Muscle of back (tissue), 13 donors: Measurements from ENCODE around the gene ANO10. TPM values are rescaled to one million over a fixed set of nuclear protein-coding genes. Genes with fewer than 3 reads are reported as not detected.
"Not testable (repeated sequence)": the region's sequence is repeated elsewhere in the genome, so short reads cannot be mapped to it uniquely, and the experiment has no call there.

Experiments
- DNase-seq, 3 donors: peaks; one replicate each; pipeline versions ENCODE4 v3.0.0 to v3.0.0-alpha.2; 2013
- long read RNA-seq, 9 donors: transcript quantifications; one replicate each; lab custom pipeline, GENCODE V29; 2026
- polyA plus RNA-seq, 10 donors: library from polyadenylated mRNA; unstranded; fragments of 120-200 nt; gene quantifications; one replicate each; pipeline ENCODE4 v1.2.1, GENCODE V29; 2013; ENCODE audit not compliant: insufficient read length in 10 of 10

The ANO10 gene
- polyA plus RNA-seq: 10 to 100 TPM; 15.1 to 22.1 (median 17.9) TPM
- long read RNA-seq, donor 1, partial matches to known transcripts: 0 of 1 reads
- long read RNA-seq, donor 1, other reads (novel, unspliced or antisense): 0 of 1 reads
- long read RNA-seq, donor 2, partial matches to known transcripts: 0 of 4 reads
- long read RNA-seq, donor 2, other reads (novel, unspliced or antisense): 0 of 4 reads
- long read RNA-seq, donor 3: 0 reads
- long read RNA-seq, donor 4, partial matches to known transcripts: 0 of 1 reads
- long read RNA-seq, donor 4, other reads (novel, unspliced or antisense): 0 of 1 reads
- long read RNA-seq, donor 5, partial matches to known transcripts: 0 of 1 reads
- long read RNA-seq, donor 5, other reads (novel, unspliced or antisense): 0 of 1 reads
- long read RNA-seq, donor 6, partial matches to known transcripts: 0 of 1 reads
- long read RNA-seq, donor 6, other reads (novel, unspliced or antisense): 0 of 1 reads
- long read RNA-seq, donor 7, partial matches to known transcripts: 0 of 1 reads
- long read RNA-seq, donor 7, other reads (novel, unspliced or antisense): 0 of 1 reads
- long read RNA-seq, donor 8, partial matches to known transcripts: 0 of 2 reads
- long read RNA-seq, donor 8, other reads (novel, unspliced or antisense): 0 of 2 reads
- long read RNA-seq, donor 9: 0 reads

- peak; percentile 99 for DNase-seq
Measured at GRCh38 chr3:43621656-43622432, at the start of gene ANO10. TSS of gene ANO10 (minus strand) at chr3:43622011. CDS start at chr3:43605852, 16,159 bp downstream.

GRCh38 chr3:43670635-43671522 lies 49.1 kb upstream of the ANO10 start:
- DNase-seq: no peak

- DNase-seq: not testable (repeated sequence)
Measured at GRCh38 chr3:43665011-43665410, 43.2 kb upstream of the ANO10 start.

- DNase-seq: not testable (repeated sequence)
Measured at GRCh38 chr3:43661376-43661775, 39.6 kb upstream of the ANO10 start.

- no peak for DNase-seq
Measured at GRCh38 chr3:43659250-43659880, 37.6 kb upstream of the ANO10 start.

- not testable (repeated sequence) for DNase-seq
Measured at GRCh38 chr3:43656390-43656789, 34.6 kb upstream of the ANO10 start.

GRCh38 chr3:43650345-43650744 lies 28.5 kb upstream of the ANO10 start:
- DNase-seq: no peak

- DNase-seq: no peak
Measured at GRCh38 chr3:43649365-43649968, 27.7 kb upstream of the ANO10 start.

- DNase-seq: no peak
Measured at GRCh38 chr3:43648957-43649356, 27.1 kb upstream of the ANO10 start.

GRCh38 chr3:43647331-43648166 lies 25.7 kb upstream of the ANO10 start:
- no peak for DNase-seq

GRCh38 chr3:43644443-43644842 lies 22.6 kb upstream of the ANO10 start:
- no peak for DNase-seq

- no peak for DNase-seq
Measured at GRCh38 chr3:43641306-43642114, 19.7 kb upstream of the ANO10 start.

GRCh38 chr3:43640681-43641080 lies 18.9 kb upstream of the ANO10 start:
- no peak for DNase-seq

- DNase-seq: no peak
Measured at GRCh38 chr3:43638594-43639447, 17.0 kb upstream of the ANO10 start.

GRCh38 chr3:43637702-43638101 lies 15.9 kb upstream of the ANO10 start:
- no peak for DNase-seq

GRCh38 chr3:43632986-43633385 lies 11.2 kb upstream of the ANO10 start:
- no peak for DNase-seq

- peak in 2 of 3 donors; percentile 10 to 39 for DNase-seq
Measured at GRCh38 chr3:43632269-43632733, 10.5 kb upstream of the ANO10 start.
